Skeletal muscle satellite cell (primary cell): ENCODE measurements around the gene RBMX.
"Not testable (repeated sequence)": the region's sequence is repeated elsewhere in the genome, so short reads cannot be mapped to it uniquely, and the experiment has no call there.

Experiments
- H3K27me3 ChIP-seq: 2 replicates; pipeline ENCODE4 v1.7.0; 2013; ENCODE audit warnings: low read length; ENCODE audit not compliant: control insufficient read depth, insufficient read depth
- H3K36me3 ChIP-seq: 2 replicates; pipeline ENCODE4 v1.7.0; 2013; ENCODE audit warnings: mild to moderate bottlenecking, control low read depth, low read length; ENCODE audit not compliant: insufficient read depth
- H3K4me1 ChIP-seq: 2 replicates; pipeline ENCODE4 v1.7.0; 2013; ENCODE audit warnings: low read length; ENCODE audit not compliant: control insufficient read depth, insufficient read depth
- H3K4me2 ChIP-seq: 2 replicates; pipeline ENCODE4 v1.7.0; 2013; ENCODE audit warnings: mild to moderate bottlenecking, low read length
- H3K4me3 ChIP-seq: 2 replicates; pipeline ENCODE4 v1.7.0; 2013; ENCODE audit warnings: low read length
- H3K9ac ChIP-seq: 2 replicates; pipeline ENCODE4 v1.7.0; 2013; ENCODE audit warnings: mild to moderate bottlenecking, low read depth, low read length, moderate library complexity
- H3K9me3 ChIP-seq: replicated peaks from 2 replicates; pipeline ENCODE4 v1.7.0; 2013; ENCODE audit warnings: mild to moderate bottlenecking, control low read depth, low read length

The RBMX gene

DNA sequence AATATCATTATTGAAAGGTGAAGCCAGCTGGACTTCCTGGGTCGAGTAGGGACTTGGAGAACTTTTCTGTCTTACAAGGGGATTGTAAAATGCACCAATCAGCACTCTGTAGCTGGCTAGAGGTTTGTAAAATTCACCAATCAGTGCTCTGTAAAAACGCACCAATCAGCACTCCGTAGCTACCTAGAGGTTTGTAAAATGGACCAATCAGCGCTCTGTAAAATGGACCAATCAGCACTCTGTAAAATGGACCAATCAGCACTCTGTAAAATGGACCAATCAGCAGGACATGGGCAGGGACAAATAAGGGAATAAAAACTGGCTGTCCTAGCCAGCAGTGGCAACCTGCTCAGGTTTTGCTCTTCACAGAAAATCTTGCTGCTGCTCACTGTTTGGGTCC is 23.5 kb upstream of the RBMX start:
- H3K4me2 ChIP-seq, H3K27me3 ChIP-seq, H3K9me3 ChIP-seq, H3K9ac ChIP-seq, H3K4me3 ChIP-seq, H3K36me3 ChIP-seq, H3K4me1 ChIP-seq: not testable (repeated sequence)

DNA sequence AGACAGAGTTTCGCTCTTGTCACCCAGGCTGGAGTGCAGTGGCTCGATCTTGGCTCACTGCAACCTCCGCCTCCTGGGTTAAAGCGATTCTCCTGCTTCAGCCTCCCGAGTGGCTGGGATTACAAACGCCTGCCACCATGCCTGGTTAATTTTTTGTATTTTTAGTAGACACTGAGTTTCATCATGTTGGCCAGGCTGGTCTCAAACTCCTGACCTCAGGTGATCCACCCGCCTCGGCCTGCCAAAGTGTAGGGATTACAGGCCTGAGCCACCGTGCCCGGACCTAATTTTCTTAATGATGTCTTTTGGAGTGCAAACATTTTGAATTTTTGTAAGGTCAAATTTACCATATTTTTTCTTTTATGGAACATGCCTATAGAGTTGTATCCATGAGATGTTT is 19.5 kb upstream of the RBMX start:
- H3K27me3 ChIP-seq, H3K4me1 ChIP-seq, H3K36me3 ChIP-seq, H3K4me3 ChIP-seq, H3K9me3 ChIP-seq, H3K9ac ChIP-seq, H3K4me2 ChIP-seq: not testable (repeated sequence)

DNA sequence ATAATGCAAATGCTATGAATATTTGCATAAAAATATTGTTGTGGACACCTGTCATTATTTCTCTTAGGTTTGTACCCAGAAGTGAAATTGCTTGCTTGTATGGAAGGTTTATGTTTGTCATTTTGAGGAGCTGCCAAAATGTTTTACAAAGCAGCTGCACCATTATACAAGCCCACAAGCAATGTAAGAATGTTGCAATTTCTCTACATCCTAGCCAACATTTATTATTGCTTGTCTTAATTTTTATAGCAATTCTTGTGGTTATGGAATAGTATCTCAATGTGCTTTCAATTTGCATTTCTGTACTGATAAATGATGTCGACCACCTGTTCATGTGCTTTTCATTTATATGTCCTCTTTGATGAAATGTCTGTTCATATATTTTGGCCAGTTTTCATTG is 18.7 kb upstream of the RBMX start:
- Histone ChIP-seq H3K4me2 (no peak overlapping the region), H3K9ac (no peak overlapping the region), H3K4me1 (no peaks in the 10 kb centered on the region), H3K4me3 (no peak overlapping the region), H3K27me3 (no peaks in the 10 kb centered on the region), H3K36me3 (no peaks in the 10 kb centered on the region), H3K9me3 (no peaks in the 10 kb centered on the region)

DNA sequence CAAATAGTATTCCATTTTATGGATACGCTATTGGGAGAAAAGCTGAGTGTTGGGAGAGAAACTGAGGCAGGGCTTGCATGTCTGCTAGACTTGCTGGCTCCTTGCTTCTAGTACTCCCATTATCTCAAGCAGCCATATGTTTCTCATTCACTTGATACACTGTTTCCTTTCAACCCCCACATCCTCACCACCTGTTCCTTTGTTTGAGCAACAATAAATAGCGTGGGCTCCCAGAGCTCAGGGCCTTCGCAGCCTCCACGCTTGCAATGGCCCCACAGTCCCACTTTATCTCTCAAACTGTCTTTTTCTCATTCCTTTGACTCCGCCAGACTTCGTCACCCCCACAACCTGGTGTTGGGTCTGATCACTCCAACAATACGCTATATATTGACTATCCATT is 18.2 kb upstream of the RBMX start:
- not testable (repeated sequence) for H3K9ac ChIP-seq, H3K4me3 ChIP-seq, H3K9me3 ChIP-seq

DNA sequence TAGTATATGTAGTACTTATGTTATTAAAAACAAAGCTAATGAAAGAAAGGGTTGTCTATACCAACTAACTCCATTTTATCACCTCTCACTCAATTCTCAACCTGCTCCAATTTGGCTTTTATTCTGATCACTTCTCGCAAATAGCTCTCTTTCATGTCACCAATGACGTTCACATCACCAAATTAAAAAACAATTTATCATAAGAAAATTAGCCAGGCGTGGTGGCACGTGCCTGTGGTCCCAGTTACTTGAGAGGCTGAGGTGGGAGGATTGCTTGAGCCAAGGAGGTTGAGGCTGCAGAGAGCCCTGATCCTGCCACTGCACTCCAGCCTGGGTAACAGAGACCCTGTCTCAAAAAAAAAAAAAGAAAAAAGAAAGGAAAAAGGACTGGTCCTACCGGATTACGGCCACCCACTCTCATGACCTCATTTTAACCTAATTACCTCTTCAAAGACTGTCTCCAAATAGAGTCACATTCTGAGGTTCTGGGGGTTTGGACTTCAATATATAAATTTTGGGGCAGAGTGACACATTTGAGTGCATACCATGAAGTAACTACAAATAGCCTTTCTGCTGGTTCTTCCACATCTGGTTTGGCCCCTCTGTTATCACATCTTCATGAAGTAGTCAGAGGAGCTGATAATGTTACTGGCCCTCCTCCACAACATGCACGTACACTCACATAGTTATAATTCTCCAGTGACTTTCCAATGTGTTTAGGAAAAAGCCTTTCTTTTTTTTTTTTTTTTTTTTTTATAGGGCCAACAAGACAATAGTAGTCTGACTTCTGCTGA is 15.8 kb upstream of the RBMX start:
- Histone ChIP-seq H3K4me1 (no peaks in the 10 kb centered on the region), H3K36me3 (no peaks in the 10 kb centered on the region), H3K4me2 (no peak overlapping the region), H3K9me3 (no peaks in the 10 kb centered on the region), H3K27me3 (no peaks in the 10 kb centered on the region), H3K9ac (no peak overlapping the region), H3K4me3 (no peak overlapping the region)

More for the DNA sequence above, 18.2 kb upstream of the RBMX start:
- H3K4me2 ChIP-seq, H3K27me3 ChIP-seq, H3K4me1 ChIP-seq, H3K36me3 ChIP-seq: not testable (repeated sequence)

DNA sequence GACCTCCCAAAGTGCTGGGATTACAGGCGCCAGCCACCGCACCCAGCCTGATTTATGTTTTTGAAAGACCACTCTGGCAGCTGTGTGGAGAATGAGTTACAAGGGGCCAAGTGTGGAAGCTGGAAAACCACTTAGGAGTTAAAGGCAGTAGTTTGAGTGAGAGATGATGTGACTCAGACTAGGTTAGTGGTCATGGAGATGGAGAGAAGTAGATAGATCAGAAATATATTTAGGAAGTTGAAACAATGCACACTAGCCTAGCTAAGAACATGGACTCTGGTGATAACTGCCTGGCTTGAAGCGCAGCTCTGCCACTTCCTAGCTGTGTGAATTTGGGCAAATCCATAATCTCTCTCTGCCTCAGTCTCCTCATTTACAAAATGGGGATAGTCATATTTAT is 11.9 kb upstream of the RBMX start:
- no peak overlapping the region for H3K4me2 ChIP-seq
- H3K4me3 ChIP-seq, result no peak overlapping the region
- no peaks in the 10 kb centered on the region for H3K27me3 ChIP-seq
- H3K36me3 ChIP-seq, result no peaks in the 10 kb centered on the region
- no peak overlapping the region for H3K9ac ChIP-seq
- H3K9me3 ChIP-seq, result no peaks in the 10 kb centered on the region
- no peaks in the 10 kb centered on the region for H3K4me1 ChIP-seq

DNA sequence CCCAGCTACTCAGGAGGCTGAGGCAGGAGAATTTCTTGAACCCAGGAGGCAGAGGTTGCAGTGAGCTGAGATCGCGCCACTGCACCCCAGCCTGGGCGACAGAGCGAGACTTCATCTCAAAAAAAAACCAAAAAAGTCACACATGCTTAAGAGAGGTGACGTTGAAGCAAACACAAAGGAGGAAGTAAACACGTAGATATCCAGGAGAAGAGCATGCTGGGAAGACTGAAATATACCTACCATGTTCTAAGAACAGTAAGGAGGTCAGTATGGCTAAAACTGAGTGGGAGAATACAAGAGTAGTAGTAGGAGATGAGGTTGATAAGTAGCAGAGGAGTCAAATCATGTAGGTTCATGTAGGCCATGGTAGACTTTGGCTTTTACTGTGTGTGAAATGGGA is 10.1 kb upstream of the RBMX start:
- not testable (repeated sequence) for H3K27me3 ChIP-seq, H3K9ac ChIP-seq, H3K9me3 ChIP-seq, H3K4me1 ChIP-seq, H3K4me3 ChIP-seq, H3K36me3 ChIP-seq, H3K4me2 ChIP-seq

DNA sequence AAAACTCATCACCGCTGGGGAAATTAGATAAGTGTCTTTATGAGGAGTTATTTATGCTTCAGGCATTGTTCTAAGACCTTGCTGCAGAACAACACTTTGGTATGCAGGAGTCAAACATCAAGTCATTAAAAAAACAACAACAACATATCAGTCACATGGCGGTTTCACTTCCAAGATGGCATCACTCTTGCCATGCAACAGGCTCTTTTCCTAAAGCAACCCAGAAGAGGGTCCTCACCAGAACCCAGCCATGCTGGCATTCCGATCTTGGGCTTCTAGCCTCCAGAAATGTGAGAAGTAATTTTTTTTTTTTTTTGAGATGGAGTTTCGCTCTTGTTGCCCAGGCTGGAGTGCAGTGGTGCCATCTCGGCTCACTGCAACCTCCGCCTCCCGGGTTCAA is 8.7 kb upstream of the RBMX start:
- Histone ChIP-seq H3K27me3 (no peaks in the 10 kb centered on the region), H3K9me3 (no peaks in the 10 kb centered on the region), H3K4me1 (no peaks in the 10 kb centered on the region), H3K4me3 (no peak overlapping the region), H3K9ac (no peak overlapping the region), H3K4me2 (no peak overlapping the region), H3K36me3 (no peaks in the 10 kb centered on the region)

DNA sequence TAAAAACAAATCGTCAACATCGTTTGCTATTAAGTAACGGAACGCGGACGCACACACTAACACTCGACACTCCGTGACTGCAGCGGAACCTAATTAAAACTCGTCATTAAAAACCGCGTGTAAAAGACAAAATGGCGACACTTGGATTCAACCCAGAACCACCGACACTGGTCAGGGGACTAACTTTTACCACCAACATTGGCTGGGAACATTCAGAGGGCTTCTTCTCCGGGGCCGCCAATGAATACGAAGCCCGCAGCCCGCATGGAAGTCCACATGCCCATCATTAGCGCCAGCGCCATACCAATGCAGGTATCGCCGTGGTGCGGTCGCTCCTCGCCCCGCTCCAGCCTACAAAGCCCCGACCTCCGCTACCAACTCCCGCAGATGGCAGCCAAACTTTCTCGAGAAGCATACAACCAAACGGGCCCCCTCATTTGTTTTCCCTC is 498 bp downstream of the RBMX start:
- no peaks in the 10 kb centered on the region for H3K4me1 ChIP-seq
- H3K4me3 ChIP-seq, result peak overlapping the region; percentile 87
- H3K27me3 ChIP-seq, result no peaks in the 10 kb centered on the region
- H3K36me3 ChIP-seq, result peaks cover 23% of the 10 kb centered on the region
- H3K9ac ChIP-seq, result peak overlapping the region; percentile 95
- peak overlapping the region; percentile 82 for H3K4me2 ChIP-seq
- no peaks in the 10 kb centered on the region for H3K9me3 ChIP-seq

DNA sequence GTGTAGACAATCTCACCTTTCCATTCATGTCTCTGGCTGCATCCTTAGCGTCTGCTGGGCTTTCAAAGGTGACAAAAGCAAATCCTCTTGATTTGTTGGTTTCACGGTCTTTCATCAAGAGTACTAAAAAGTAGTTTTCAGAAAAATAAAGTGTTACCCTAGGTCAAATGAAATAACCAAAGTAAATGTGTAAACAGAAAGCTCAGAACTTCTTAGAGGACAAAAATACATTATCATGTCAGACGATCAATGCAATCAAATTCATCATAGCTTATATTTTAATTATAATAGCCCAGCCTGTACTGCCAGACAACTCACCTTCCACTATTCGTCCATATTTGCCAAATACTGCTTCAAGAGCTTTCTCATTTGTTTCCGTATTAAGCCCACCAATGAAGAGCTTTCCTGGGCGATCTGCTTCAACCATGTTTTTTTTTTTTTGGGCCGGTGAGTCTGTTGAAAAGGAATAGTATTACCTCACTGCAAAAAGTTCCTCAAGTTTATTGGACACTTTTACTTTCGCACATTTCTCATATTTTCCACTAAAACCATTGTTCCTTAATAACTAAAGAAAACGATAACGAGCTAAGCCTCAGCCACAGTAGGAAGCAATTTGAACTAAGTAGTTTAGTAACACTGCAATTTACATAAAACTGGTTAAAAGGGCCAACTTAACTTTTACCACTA is 1.4 kb downstream of the RBMX start:
- peaks cover 32% of the 10 kb centered on the region for H3K36me3 ChIP-seq
- H3K27me3 ChIP-seq, result no peaks in the 10 kb centered on the region
- no peaks in the 10 kb centered on the region for H3K4me1 ChIP-seq
- peak overlapping the region; percentile 95 for H3K9ac ChIP-seq
- peak overlapping the region; percentile 87 for H3K4me3 ChIP-seq
- peak overlapping the region; percentile 82 for H3K4me2 ChIP-seq
- no peaks in the 10 kb centered on the region for H3K9me3 ChIP-seq

DNA sequence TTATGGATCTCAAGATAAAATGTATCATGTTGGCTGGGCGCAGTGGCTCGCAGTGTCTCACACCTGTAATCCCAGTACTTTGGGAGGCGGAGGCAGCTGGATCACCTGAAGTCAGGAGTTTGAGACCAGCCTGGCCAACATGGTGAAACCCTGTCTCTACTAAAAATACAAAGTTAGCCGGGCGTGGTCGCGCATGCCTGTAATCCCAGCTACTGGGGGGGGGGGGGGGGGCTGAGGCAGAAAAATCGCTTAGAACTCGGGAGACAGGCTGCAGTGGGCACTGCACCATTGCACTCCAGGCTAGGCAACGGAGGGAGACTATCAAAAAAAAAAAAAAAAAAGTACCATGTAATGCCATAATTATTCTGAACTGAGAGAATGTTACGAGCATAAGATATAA is 2.1 kb downstream of the RBMX start:
- H3K9me3 ChIP-seq, result no peaks in the 10 kb centered on the region
- H3K27me3 ChIP-seq, result no peaks in the 10 kb centered on the region
- no peaks in the 10 kb centered on the region for H3K4me1 ChIP-seq
- peak overlapping the region; percentile 95 for H3K9ac ChIP-seq
- H3K36me3 ChIP-seq, result peaks cover 32% of the 10 kb centered on the region
- peak overlapping the region; percentile 87 for H3K4me3 ChIP-seq
- peak overlapping the region; percentile 82 for H3K4me2 ChIP-seq

DNA sequence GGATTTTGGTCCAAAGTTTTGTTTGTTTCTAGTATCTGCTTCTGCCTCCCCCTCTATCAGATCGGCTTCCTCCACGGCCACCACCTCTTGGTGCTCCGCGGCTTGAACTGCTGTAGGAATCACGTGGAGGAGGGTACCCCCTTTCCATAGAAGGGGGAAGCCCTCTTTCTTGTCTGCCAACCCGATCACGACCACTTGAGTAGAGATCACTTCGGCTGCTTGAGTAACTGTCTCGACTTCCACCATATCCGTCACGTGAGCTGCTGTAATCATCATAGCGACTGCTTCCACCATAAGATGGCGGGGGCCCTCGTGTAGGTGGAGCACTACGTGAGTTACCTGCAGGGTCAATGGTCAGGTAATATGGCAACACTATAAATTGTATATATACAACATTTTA is 6.4 kb downstream of the RBMX start:
- not testable (repeated sequence) for H3K4me3 ChIP-seq, H3K4me2 ChIP-seq, H3K4me1 ChIP-seq, H3K27me3 ChIP-seq, H3K9me3 ChIP-seq, H3K9ac ChIP-seq
- peaks cover 50% of the 10 kb centered on the region for H3K36me3 ChIP-seq
